HG02870 (cell line): ENCODE measurements around the gene EPHA4.

Source experiments
- ATAC-seq: cut with Tn5 transposase; IDR thresholded peaks from one replicate; pipeline ENCODE4 v1.9.1; 2021; ENCODE audit warnings: mild to moderate bottlenecking, moderate library complexity; ENCODE audit not compliant: unreplicated experiment

Gene EPHA4

GRCh38 chr2:221572821-221573429, 821 bp upstream of the EPHA4 start:
- peak; percentile 28 for ATAC-seq

- ATAC-seq, result peak; percentile 2
Measured at GRCh38 chr2:221571551-221572218, 419 bp downstream of the EPHA4 start.

GRCh38 chr2:221571025-221571550, 1.0 kb downstream of the EPHA4 start:
- ATAC-seq, result no peak

GRCh38 chr2:221570321-221570935, 1.7 kb downstream of the EPHA4 start:
- no peak for ATAC-seq

GRCh38 chr2:221569871-221570270, 2.2 kb downstream of the EPHA4 start:
- no peak for ATAC-seq

- ATAC-seq, result no peak
Measured at GRCh38 chr2:221569425-221569845, 2.7 kb downstream of the EPHA4 start.

DNA sequence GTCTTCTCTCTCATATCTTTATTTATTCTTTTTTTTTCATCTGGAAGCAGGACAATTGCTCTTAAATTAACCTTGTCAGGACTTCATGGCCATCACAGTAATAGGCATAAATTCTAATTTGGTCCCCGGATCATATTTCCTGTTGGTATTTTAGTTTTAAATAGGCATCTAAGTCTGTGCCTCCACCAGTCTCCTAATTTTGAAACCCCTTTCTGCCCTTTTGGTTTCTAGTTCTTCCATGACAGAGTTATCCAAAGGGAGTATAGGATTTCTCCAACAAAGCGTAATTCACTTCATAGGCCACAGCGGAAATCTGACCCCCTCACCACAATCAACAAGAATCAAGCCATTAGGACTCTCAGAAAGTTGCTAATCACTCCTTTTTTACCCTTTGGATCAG, 3.8 kb downstream of the EPHA4 start:
- ATAC-seq, result no peak

DNA sequence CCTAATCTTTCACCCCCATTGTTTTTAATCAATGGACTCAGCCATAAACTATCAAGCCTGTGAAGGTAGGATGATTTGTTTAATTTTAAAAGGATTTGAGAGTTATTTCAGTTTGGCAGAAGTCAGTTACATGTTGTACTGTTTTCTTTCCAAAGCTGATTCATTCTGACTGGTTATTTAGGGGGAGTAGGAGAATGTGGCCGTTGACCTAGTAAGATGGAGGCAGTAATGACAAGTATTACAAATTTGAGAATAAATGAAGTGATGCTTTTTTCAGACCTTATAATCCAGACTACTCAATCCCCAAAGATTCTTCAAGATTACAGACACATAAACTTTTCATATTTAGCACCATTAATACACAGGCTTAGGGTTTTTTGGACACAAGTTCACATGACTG, 4.3 kb downstream of the EPHA4 start:
- ATAC-seq, result no peak

GRCh38 chr2:221567231-221567760, 4.8 kb downstream of the EPHA4 start:
- ATAC-seq, result no peak

- no peak for ATAC-seq
Measured at GRCh38 chr2:221563270-221563985, 8.7 kb downstream of the EPHA4 start.

- no peak for ATAC-seq
Measured at GRCh38 chr2:221562226-221562625, 9.9 kb downstream of the EPHA4 start.

DNA sequence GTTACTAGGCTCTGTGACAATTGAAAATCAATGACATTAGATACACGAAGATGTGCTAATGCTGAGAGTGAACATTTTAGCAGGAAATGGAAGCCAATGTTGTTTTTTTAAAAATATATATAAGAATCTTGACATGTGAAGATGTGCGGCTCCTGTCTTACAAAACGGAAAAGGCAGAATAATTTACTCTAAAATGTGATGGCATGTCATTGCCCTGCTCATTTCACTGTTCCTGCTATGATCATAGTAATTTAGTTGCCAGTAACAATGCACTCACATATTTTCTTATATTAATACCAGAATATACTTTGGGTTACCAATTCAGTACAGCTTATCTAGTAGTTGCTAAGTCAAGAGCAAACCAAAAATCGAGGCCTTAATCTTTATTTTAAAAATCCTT, 10.3 kb downstream of the EPHA4 start:
- ATAC-seq, result no peak

DNA sequence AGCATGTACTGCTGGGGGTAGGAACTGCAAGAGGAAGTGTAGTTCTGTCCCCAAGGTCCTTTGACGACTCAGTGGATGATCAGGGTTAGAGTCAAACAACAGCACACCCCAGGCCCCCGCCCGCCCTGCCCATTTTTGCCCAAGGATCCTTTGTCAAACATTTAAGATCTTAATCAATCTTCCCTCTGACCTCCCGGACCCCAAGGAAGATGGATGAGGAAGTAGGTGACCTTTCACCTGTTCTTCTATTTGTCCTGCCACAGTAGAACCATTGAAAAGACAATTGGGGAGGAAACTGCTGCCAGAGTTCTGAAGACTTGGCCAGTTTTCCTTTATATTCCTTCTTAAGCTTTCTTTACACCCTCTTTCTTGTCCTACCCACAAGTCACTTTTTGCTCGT, 12.1 kb downstream of the EPHA4 start:
- no peak for ATAC-seq

DNA sequence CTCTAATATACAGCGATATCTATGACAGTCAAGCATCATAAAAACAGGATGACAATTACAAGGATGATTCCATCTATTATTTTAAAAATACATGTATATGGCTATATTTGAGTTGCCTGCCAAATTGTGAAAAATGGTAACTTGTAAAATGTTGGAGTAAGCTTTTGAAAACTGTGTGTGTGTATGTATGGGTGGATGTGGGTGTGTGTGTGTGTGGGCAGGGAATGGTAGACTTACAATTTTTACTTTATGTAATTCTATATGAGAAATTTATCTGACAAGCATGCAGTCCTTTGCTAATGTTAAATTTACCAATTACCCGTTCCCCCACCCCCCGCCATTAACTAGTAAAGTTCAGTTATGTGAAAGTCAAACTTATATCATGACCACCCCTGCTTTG, 14.0 kb downstream of the EPHA4 start:
- ATAC-seq, result no peak

DNA sequence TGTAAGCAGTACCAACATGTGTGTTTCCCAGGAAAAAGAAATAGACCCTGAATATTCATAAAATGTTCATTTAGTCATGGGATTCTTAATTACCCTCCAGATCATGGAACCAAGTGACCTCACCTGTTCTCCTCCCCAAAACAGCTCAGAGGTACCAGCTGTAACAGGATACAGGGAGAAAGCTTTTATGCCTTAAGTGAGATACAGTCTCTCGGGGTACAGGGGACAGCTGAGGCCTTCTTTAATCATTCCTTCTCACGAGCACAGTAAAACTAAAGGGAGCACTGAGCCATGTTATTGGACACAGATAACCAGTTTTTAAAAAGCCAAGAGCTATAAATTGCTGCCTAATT, 16.6 kb downstream of the EPHA4 start:
- ATAC-seq, result peak; percentile 30

DNA sequence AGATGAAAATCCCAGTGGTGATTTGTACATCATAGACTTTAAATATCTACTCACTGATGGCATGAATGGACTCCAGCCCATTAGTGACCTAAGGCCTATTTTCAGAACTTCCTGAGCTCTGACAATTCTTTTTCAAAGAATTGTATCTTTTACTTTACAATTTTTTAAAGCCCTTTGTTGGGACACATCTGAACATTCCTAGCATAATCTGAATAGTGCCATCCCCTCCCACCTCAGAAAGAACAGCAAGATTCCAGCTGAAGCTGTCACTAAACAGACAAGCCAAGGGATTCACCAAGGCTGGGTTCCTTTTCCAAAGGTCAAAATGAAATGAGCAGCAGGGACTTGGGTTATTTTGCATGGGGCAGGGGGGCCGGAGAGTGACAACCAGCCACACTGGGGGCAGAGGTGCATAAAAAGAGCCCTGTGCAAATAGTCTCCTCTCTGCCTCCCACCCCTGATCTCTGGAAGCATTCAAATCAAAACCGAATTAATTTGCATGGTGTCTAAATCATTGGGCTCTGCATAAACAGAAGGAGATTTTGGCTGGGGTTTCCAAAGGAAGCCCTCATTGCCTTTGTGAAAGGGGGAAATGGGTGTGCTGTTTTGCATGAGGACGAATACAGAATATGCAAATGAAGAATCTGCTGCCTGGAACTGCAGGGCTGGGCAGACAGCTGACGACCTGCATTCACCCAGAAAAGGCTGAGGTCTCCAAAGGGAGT, 17.2 kb downstream of the EPHA4 start:
- ATAC-seq, result peak; percentile 97

DNA sequence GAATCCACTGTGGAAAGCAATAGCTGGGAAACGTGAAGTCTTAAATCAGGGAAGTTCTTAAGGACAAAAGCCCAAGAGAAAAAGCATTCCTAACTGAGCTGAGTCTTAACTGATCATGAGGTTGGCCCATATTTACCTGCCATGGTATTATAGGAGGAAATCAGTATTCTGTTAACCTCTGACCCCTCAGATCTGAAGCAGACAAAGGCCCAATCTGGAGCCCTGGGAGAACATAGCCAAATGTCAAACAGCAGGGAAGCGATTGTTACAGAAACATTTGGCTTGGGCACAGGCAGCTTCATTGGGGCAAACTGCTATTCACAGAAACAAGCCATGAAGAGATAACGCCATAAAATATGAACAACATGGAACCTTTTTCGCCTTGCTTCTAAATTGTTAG, 18.8 kb downstream of the EPHA4 start:
- ATAC-seq, result no peak

- ATAC-seq, result no peak
Measured at GRCh38 chr2:221552291-221552690, 19.8 kb downstream of the EPHA4 start.

GRCh38 chr2:221551864-221552263, 20.2 kb downstream of the EPHA4 start:
- no peak for ATAC-seq

DNA sequence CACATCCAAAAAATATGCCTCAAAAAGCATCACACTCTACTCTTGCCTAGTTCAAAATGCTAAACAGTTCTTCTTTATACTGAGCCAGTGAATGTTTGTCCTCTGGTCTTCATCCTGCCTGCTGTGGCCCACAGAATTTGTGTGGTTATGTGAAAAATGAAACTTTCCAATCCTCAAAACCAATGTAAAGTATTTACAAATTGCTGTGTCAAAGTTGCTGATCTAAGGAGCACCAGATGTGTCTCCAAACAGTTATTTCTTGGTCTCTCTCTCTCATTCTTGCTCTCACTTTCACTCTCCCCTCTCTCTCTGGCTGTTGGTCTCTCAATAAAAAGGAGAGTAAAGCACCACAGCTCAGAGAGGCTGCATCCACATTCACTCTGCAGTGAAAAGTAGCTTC, 23.0 kb downstream of the EPHA4 start:
- peak; percentile 86 for ATAC-seq
